GM23338 (cell line): ENCODE results near the gene MTARC1. TPM values are rescaled to one million over a fixed set of nuclear protein-coding genes. Genes with fewer than 3 reads are reported as not detected.

Experiments
- ATAC-seq: fragments of 200-7000 bp; cut with Tn5 transposase; 3 replicates; pipeline ENCODE4 v1.9.1; 2020
- DNase-seq: peaks from one replicate; pipeline ENCODE4 v3.0.0-alpha.2; 2015; ENCODE audit warnings: low spot score
- H2AFZ ChIP-seq: fragments of 200-600 bp; sonication (generic); 2 replicates; pipeline ENCODE4 v1.8.0; 2016; ENCODE audit warnings: antibody characterized with exemption, mild to moderate bottlenecking, moderate library complexity
- H3F3A ChIP-seq: fragments of 200-600 bp; sonication (generic); replicated peaks from 2 replicates; pipeline ENCODE4 v1.8.0; 2017; ENCODE audit warnings: antibody characterized with exemption, mixed run types, low read depth
- H3K27ac ChIP-seq: fragments of 200-600 bp; sonication (generic); 2 replicates; pipeline ENCODE4 v1.6.1; 2016; ENCODE audit warnings: low read depth
- H3K27me3 ChIP-seq: fragments of 200-600 bp; sonication (generic); 2 replicates; pipeline ENCODE4 v1.8.0; 2016; ENCODE audit warnings: mild to moderate bottlenecking, mixed run types, moderate library complexity; ENCODE audit not compliant: insufficient read depth
- H3K36me3 ChIP-seq: fragments of 200-600 bp; sonication (generic); 2 replicates; pipeline ENCODE4 v1.8.0; 2016; ENCODE audit warnings: mild to moderate bottlenecking; ENCODE audit not compliant: insufficient read depth
- H3K4me1 ChIP-seq: fragments of 200-600 bp; sonication (generic); 2 replicates; pipeline ENCODE4 v1.8.0; 2016; ENCODE audit warnings: mild to moderate bottlenecking, moderate library complexity; ENCODE audit not compliant: insufficient read depth
- H3K4me2 ChIP-seq: fragments of 200-600 bp; sonication (generic); 2 replicates; pipeline ENCODE4 v1.7.1; 2017; ENCODE audit warnings: mixed run types
- H3K4me3 ChIP-seq: fragments of 200-600 bp; sonication (generic); 2 replicates; pipeline ENCODE4 v1.6.1; 2016; ENCODE audit warnings: mixed run types
- H3K79me2 ChIP-seq: fragments of 200-600 bp; sonication (generic); replicated peaks from 2 replicates; pipeline ENCODE4 v1.8.0; 2017; ENCODE audit warnings: mild to moderate bottlenecking; ENCODE audit not compliant: insufficient read depth
- H3K9me2 ChIP-seq: fragments of 200-600 bp; sonication (generic); 2 replicates; pipeline ENCODE4 v1.8.0; 2017; ENCODE audit not compliant: insufficient read depth
- H4K20me1 ChIP-seq: fragments of 200-600 bp; sonication (generic); replicated peaks from 2 replicates; pipeline ENCODE4 v1.8.0; 2017; ENCODE audit warnings: mild to moderate bottlenecking; ENCODE audit not compliant: insufficient read depth
- H3K27ac Mint-ChIP-seq: 2 replicates; pipeline ENCODE4 v1.8.0; 2020; ENCODE audit warnings: inconsistent platforms, mild to moderate bottlenecking, moderate library complexity, mixed read lengths
- H3K27me3 Mint-ChIP-seq: 3 replicates; pipeline ENCODE4 v1.8.0; 2022; ENCODE audit warnings: low read depth, mild to moderate bottlenecking, moderate library complexity, mixed read lengths, inconsistent platforms; ENCODE audit not compliant: insufficient read depth, poor library complexity
- H3K36me3 Mint-ChIP-seq: 3 replicates; pipeline ENCODE4 v1.8.0; 2021; ENCODE audit warnings: low read depth, mild to moderate bottlenecking, inconsistent platforms, moderate library complexity, mixed read lengths
- H3K4me1 Mint-ChIP-seq: 3 replicates; pipeline ENCODE4 v1.8.0; 2020; ENCODE audit warnings: mild to moderate bottlenecking, inconsistent platforms, mixed read lengths
- H3K4me3 Mint-ChIP-seq: 3 replicates; pipeline ENCODE4 v1.8.0; 2021; ENCODE audit warnings: moderate library complexity, mild to moderate bottlenecking, inconsistent platforms, mixed read lengths
- H3K9me3 Mint-ChIP-seq: 3 replicates; pipeline ENCODE4 v1.8.0; 2020; ENCODE audit warnings: moderate library complexity, mild to moderate bottlenecking, inconsistent platforms, mixed read lengths
- CREB1 ChIP-seq: fragments of 250-450 bp; sonication (Bioruptor Pico); IDR thresholded peaks from 2 replicates; pipeline ENCODE4 v1.5.0; 2020; ENCODE audit warnings: low read depth, mild to moderate bottlenecking, moderate library complexity
- CTCF ChIP-seq, 2 experiments: fragments of 200-600 bp in 1 of 2; sonication (generic) in 1 of 2; conservative IDR thresholded peaks; 2 replicates each; pipeline versions ENCODE4 v1.5.1 to v1.6.1; 2016 to 2017; ENCODE audit warnings: antibody characterized with exemption in 2 of 2, low read depth in 2 of 2, mild to moderate bottlenecking in 2 of 2, moderate library complexity in 1 of 2
- EZH2 ChIP-seq: fragments of 200-600 bp; sonication (generic); IDR thresholded peaks from one replicate; pipeline ENCODE4 v1.8.0; 2017; ENCODE audit warnings: antibody characterized with exemption, mild to moderate bottlenecking, low read depth; ENCODE audit not compliant: unreplicated experiment
- EZH2phosphoT487 ChIP-seq: fragments of 200-600 bp; sonication (generic); IDR thresholded peaks from one replicate; pipeline ENCODE4 v1.8.1; 2018; ENCODE audit warnings: antibody characterized with exemption; ENCODE audit not compliant: unreplicated experiment
- JUNB ChIP-seq: IDR thresholded peaks from one replicate; pipeline ENCODE4 v1.6.1; 2016; ENCODE audit warnings: antibody characterized with exemption; ENCODE audit not compliant: unreplicated experiment
- NANOG ChIP-seq: IDR thresholded peaks from 2 replicates; pipeline ENCODE4 v1.6.1; 2016; ENCODE audit warnings: antibody characterized with exemption, borderline replicate concordance
- POLR2AphosphoS5 ChIP-seq: IDR thresholded peaks from 2 replicates; pipeline ENCODE4 v1.6.1; 2016; ENCODE audit warnings: antibody characterized with exemption, low read depth
- REST ChIP-seq: IDR thresholded peaks from one replicate; pipeline ENCODE4 v1.6.1; 2018; ENCODE audit warnings: antibody characterized with exemption; ENCODE audit not compliant: unreplicated experiment
- STAT1 ChIP-seq: IDR thresholded peaks from one replicate; pipeline ENCODE4 v1.6.1; 2016; ENCODE audit warnings: antibody characterized with exemption; ENCODE audit not compliant: unreplicated experiment
- ZNF114 ChIP-seq: fragments of 250-450 bp; sonication (Bioruptor Pico); IDR thresholded peaks from 2 replicates; pipeline ENCODE4 v1.5.0; 2020; ENCODE audit warnings: mild to moderate bottlenecking, moderate library complexity
- ZNF331 ChIP-seq: fragments of 250-450 bp; sonication (Bioruptor Pico); IDR thresholded peaks from 2 replicates; pipeline ENCODE4 v1.5.0; 2020; ENCODE audit warnings: low read depth, mild to moderate bottlenecking, moderate library complexity
- ZNF462 ChIP-seq: fragments of 250-450 bp; sonication (Bioruptor Pico); IDR thresholded peaks from 2 replicates; pipeline ENCODE4 v1.5.0; 2020; ENCODE audit warnings: mild to moderate bottlenecking, moderate library complexity
- polyA plus RNA-seq: library from polyadenylated mRNA; unstranded; fragments of >200 nt; fragmentation: Nextera tagmentation; extraction: Ambion mirVana; gene quantifications from 2 replicates; pipeline ENCODE4 v1.2.1, GENCODE V29; 2016
- total RNA-seq: library from RNA; depleted of rRNA; stranded (reverse); fragments of >200 nt; shearing (Covaris generic); gene quantifications from 2 replicates; pipeline ENCODE4 v1.2.3, GENCODE V29; 2014
- TF ChIP-seq, protein P1 (sequence below): IDR thresholded peaks from 2 replicates; pipeline ENCODE4 v1.6.1; 2016; ENCODE audit warnings: antibody characterized with exemption

Gene MTARC1
- total and polyA plus RNA-seq, 2 experiments from 2014 or later, result 33.9 to 34.6 TPM

DNA sequence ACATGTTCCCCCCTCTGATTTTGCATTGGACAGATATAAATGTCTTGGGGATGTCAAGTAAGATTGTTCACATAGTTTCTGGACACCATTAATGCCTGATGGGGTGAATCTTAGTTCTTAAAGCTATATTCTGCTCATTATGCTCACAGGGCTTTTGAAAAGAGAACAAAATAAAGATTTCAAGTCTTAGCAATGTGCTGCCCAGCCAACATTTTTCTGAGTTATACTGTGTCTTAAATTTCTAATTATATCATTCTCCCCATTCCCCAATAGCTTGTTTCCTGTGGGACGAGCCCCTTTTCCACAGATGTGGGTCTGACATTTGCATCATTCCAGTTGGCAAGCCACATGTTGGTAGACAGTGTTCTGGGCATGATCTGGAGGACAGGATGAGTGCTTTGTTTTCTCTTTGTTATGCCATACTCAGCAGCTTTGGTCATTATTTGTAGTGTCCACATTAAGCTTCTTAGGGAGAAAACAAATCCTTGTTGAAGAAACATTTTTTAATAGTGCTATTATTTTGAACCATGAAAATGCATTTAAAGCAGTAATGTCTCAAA, 32.8 kb downstream of the MTARC1 start:
- no peak for ATAC-seq
- Histone ChIP-seq H4K20me1 (no peaks in the 10 kb centered on the region), H3K36me3 (no peaks in the 10 kb centered on the region), H3K79me2 (no peaks in the 10 kb centered on the region), H3K4me3 (no peak overlapping the region), H3K4me1 (no peaks in the 10 kb centered on the region; the same call in 1 of the 2 replicates), H3K4me2 (no peak overlapping the region), H3K9me2 (no peaks in the 10 kb centered on the region), H3F3A (no peaks in the 10 kb centered on the region), H3K27me3 (no peaks in the 10 kb centered on the region), H2AFZ (no peak overlapping the region), H3K27ac (no peak overlapping the region)
- Mint-ChIP-seq H3K4me3 (no peak overlapping the region), H3K36me3 (peaks cover 48% of the 10 kb centered on the region), H3K4me1 (peaks cover 17% of the 10 kb centered on the region), H3K27ac (no peak overlapping the region), H3K27me3 (peaks cover 5% of the 10 kb centered on the region), H3K9me3 (no peaks in the 10 kb centered on the region; the same call in 2 of the 3 replicates)
- no peak for DNase-seq
- TF ChIP-seq ZNF331 (no peak), EZH2 (no peak), NANOG (no peak), CTCF (conservative IDR thresholded peaks at IDR 0.05; ENCODE audit: low read depth in 2 of 2) (no peak), REST (no peak), CREB1 (CRISPR knock-in tag) (no peak), EZH2phosphoT487 (no peak), JUNB (no peak), STAT1 (no peak), ZNF462 (CRISPR knock-in tag) (no peak), POLR2AphosphoS5 (no peak), ZNF114 (CRISPR knock-in tag) (no peak)
- TF ChIP-seq, protein P1, sequence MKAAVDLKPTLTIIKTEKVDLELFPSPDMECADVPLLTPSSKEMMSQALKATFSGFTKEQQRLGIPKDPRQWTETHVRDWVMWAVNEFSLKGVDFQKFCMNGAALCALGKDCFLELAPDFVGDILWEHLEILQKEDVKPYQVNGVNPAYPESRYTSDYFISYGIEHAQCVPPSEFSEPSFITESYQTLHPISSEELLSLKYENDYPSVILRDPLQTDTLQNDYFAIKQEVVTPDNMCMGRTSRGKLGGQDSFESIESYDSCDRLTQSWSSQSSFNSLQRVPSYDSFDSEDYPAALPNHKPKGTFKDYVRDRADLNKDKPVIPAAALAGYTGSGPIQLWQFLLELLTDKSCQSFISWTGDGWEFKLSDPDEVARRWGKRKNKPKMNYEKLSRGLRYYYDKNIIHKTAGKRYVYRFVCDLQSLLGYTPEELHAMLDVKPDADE, result no peak
